Hepatocyte (in vitro differentiated cells): Measurements from ENCODE around the gene MFAP5. TPM values are rescaled to one million over a fixed set of nuclear protein-coding genes. Genes with fewer than 3 reads are reported as not detected.

Source experiments
- DNase-seq: peaks from one replicate; pipeline ENCODE4 v3.0.0-alpha.2; 2016; ENCODE audit warnings: low spot score
- H2AFZ ChIP-seq: fragments of 200-600 bp; sonication (generic); 2 replicates; pipeline ENCODE4 v1.6.0; 2016; ENCODE audit warnings: antibody characterized with exemption, mild to moderate bottlenecking
- H3K27ac ChIP-seq: fragments of 200-600 bp; sonication (generic); 2 replicates; pipeline ENCODE4 v1.5.1; 2016; ENCODE audit warnings: mild to moderate bottlenecking
- H3K27me3 ChIP-seq: fragments of 200-600 bp; sonication (generic); 2 replicates; pipeline ENCODE4 v1.6.1; 2016
- H3K36me3 ChIP-seq: fragments of 200-600 bp; sonication (generic); replicated peaks from 2 replicates; pipeline ENCODE4 v1.5.1; 2016; ENCODE audit warnings: low read depth; ENCODE audit not compliant: insufficient read depth
- H3K4me1 ChIP-seq: fragments of 200-600 bp; sonication (generic); 2 replicates; pipeline ENCODE4 v1.5.1; 2016; ENCODE audit warnings: mild to moderate bottlenecking, moderate library complexity; ENCODE audit not compliant: insufficient read depth
- H3K4me2 ChIP-seq: fragments of 200-600 bp; sonication (generic); 2 replicates; pipeline ENCODE4 v1.6.0; 2016
- H3K4me3 ChIP-seq: fragments of 200-600 bp; sonication (generic); 2 replicates; pipeline ENCODE4 v1.5.1; 2016; ENCODE audit warnings: mild to moderate bottlenecking
- H3K79me2 ChIP-seq: fragments of 200-600 bp; sonication (generic); 2 replicates; pipeline ENCODE4 v1.6.0; 2017; ENCODE audit warnings: mild to moderate bottlenecking
- H3K9me2 ChIP-seq: fragments of 200-600 bp; sonication (generic); replicated peaks from 2 replicates; pipeline ENCODE4 v1.6.0; 2017; ENCODE audit warnings: mild to moderate bottlenecking; ENCODE audit not compliant: insufficient read depth
- H3K9me3 ChIP-seq: fragments of 200-600 bp; sonication (generic); 2 replicates; pipeline ENCODE4 v1.5.1; 2016; ENCODE audit warnings: low read depth, mild to moderate bottlenecking
- H4K20me1 ChIP-seq: fragments of 200-600 bp; sonication (generic); 2 replicates; pipeline ENCODE4 v1.6.0; 2016; ENCODE audit warnings: mild to moderate bottlenecking; ENCODE audit not compliant: insufficient read depth, poor library complexity, severe bottlenecking
- EZH2 ChIP-seq: fragments of 200-600 bp; sonication (generic); IDR thresholded peaks from 2 replicates; pipeline ENCODE4 v1.6.1; 2016; ENCODE audit warnings: antibody characterized with exemption, mild to moderate bottlenecking, borderline replicate concordance
- EZH2phosphoT487 ChIP-seq: fragments of 200-600 bp; sonication (generic); IDR thresholded peaks from one replicate; pipeline ENCODE4 v1.6.1; 2018; ENCODE audit warnings: antibody characterized with exemption, mild to moderate bottlenecking, low read depth, moderate library complexity; ENCODE audit not compliant: unreplicated experiment, severe bottlenecking
- WGBS: methylation state at CpG from one replicate; pipeline ENCODE4 v1.1.6; 2016; ENCODE audit warnings: low lambda C conversion rate; ENCODE audit errors: missing lambda C conversion rate; 5-methylcytosine and 5-hydroxymethylcytosine counted together
- polyA plus RNA-seq: library from polyadenylated mRNA; unstranded; fragments of >200 nt; fragmentation: Nextera tagmentation; extraction: Ambion mirVana; gene quantifications from 2 replicates; pipeline ENCODE4 v1.2.1, GENCODE V29; 2016
- total RNA-seq: library from RNA; depleted of rRNA; stranded (reverse); fragments of >200 nt; gene quantifications from 2 replicates; pipeline ENCODE4 v1.2.3, GENCODE V29; 2014
- TF ChIP-seq, protein P1 (sequence below): fragments of 200-600 bp; sonication (generic); IDR thresholded peaks from 2 replicates; pipeline ENCODE4 v1.5.1; 2016; ENCODE audit warnings: antibody characterized with exemption, mild to moderate bottlenecking; ENCODE audit not compliant: poor library complexity

MFAP5 gene
- total and polyA plus RNA-seq, 2 experiments from 2014 or later, result 0.15 to 1.9 TPM

DNA sequence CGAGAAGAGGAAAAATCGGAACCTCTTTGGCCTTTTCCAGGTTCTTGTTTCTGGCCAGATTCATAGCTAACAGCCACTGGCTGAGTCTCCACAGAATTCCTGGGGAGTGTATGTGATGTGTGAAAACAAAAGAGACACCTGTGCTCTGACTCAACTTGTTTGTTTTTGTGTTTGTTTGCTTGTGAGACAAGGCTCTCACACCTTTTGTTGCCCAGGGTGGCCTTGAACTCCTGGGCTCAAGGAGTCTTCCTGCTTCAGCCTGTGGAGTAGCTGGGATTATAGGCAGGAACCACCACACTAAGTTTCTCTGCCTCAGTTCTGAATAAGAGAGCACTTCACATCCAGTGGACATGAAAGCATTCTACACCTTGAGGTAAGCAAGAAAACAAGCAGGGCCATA lies 22.7 kb downstream of the MFAP5 start:
- Histone ChIP-seq H2AFZ (no peak overlapping the region), H3K9me2 (no peaks in the 10 kb centered on the region), H3K4me2 (no peak overlapping the region), H3K27me3 (no peaks in the 10 kb centered on the region), H3K79me2 (no peaks in the 10 kb centered on the region), H3K36me3 (no peaks in the 10 kb centered on the region), H3K4me1 (peaks cover 4% of the 10 kb centered on the region), H3K27ac (no peak overlapping the region), H4K20me1 (no peaks in the 10 kb centered on the region), H3K4me3 (no peak overlapping the region), H3K9me3 (no peaks in the 10 kb centered on the region)
- 76% methylated on average over 2 of the region's 2 CpGs for WGBS
- DNase-seq, result no peak
- no peak for TF ChIP-seq EZH2phosphoT487
- TF ChIP-seq, protein P1, sequence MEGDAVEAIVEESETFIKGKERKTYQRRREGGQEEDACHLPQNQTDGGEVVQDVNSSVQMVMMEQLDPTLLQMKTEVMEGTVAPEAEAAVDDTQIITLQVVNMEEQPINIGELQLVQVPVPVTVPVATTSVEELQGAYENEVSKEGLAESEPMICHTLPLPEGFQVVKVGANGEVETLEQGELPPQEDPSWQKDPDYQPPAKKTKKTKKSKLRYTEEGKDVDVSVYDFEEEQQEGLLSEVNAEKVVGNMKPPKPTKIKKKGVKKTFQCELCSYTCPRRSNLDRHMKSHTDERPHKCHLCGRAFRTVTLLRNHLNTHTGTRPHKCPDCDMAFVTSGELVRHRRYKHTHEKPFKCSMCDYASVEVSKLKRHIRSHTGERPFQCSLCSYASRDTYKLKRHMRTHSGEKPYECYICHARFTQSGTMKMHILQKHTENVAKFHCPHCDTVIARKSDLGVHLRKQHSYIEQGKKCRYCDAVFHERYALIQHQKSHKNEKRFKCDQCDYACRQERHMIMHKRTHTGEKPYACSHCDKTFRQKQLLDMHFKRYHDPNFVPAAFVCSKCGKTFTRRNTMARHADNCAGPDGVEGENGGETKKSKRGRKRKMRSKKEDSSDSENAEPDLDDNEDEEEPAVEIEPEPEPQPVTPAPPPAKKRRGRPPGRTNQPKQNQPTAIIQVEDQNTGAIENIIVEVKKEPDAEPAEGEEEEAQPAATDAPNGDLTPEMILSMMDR, result no peak
- no peak for TF ChIP-seq EZH2

- TF ChIP-seq EZH2phosphoT487, result no peak
- TF ChIP-seq, protein P1, result no peak
- TF ChIP-seq EZH2, result no peak
- no peak overlapping the region for H3K4me2 ChIP-seq
- H3K4me1 ChIP-seq, result peaks cover 4% of the 10 kb centered on the region
- H3K27ac ChIP-seq, result no peak overlapping the region
- H3K36me3 ChIP-seq, result no peaks in the 10 kb centered on the region
- DNase-seq, result no peak
- 55% methylated on average over 4 of the region's 4 CpGs for WGBS
- no peaks in the 10 kb centered on the region for H3K79me2 ChIP-seq
- no peaks in the 10 kb centered on the region for H3K27me3 ChIP-seq
- no peak overlapping the region for H3K4me3 ChIP-seq
- no peaks in the 10 kb centered on the region for H4K20me1 ChIP-seq
- no peaks in the 10 kb centered on the region for H3K9me2 ChIP-seq
- H2AFZ ChIP-seq, result no peak overlapping the region
- H3K9me3 ChIP-seq, result no peaks in the 10 kb centered on the region
Measured at GRCh38 chr12:8638951-8639350, 23.7 kb downstream of the MFAP5 start.

- Histone ChIP-seq H3K4me1 (peaks cover 4% of the 10 kb centered on the region), H2AFZ (no peak overlapping the region), H3K79me2 (no peaks in the 10 kb centered on the region), H3K27me3 (no peaks in the 10 kb centered on the region), H3K4me3 (no peak overlapping the region), H3K9me2 (no peaks in the 10 kb centered on the region), H3K9me3 (no peaks in the 10 kb centered on the region), H4K20me1 (no peaks in the 10 kb centered on the region), H3K4me2 (no peak overlapping the region), H3K27ac (no peak overlapping the region), H3K36me3 (no peaks in the 10 kb centered on the region)
- no peak for DNase-seq
- TF ChIP-seq EZH2phosphoT487 (no peak), EZH2 (no peak)
- WGBS, result 86% methylated on average over 4 of the region's 4 CpGs
Measured at GRCh38 chr12:8637666-8638065, 25.0 kb downstream of the MFAP5 start.

DNA sequence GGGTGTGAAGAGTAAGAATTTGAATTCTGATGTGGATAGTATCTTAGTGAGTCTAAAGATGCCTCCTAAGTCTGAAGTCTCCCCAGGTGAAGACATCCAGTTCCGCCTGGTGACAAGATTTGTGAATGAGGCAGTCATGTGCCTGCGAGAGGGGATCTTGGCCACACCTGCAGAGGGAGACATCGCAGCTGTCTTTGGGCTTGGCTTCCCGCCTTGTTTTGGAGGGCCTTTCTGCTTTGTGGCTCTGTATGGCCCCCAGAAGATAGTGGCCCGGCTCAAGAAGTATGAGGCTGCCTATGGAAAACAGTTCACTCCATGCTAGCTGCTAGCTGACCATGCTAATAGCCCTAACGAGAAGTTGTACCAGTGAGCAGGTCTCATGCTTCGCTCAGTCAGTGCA lies 25.4 kb downstream of the MFAP5 start:
- Histone ChIP-seq H3K79me2 (no peaks in the 10 kb centered on the region), H4K20me1 (no peaks in the 10 kb centered on the region), H3K27ac (no peak overlapping the region), H3K9me2 (no peaks in the 10 kb centered on the region), H3K4me2 (no peak overlapping the region), H2AFZ (no peak overlapping the region), H3K36me3 (no peaks in the 10 kb centered on the region), H3K4me1 (peaks cover 4% of the 10 kb centered on the region), H3K9me3 (no peaks in the 10 kb centered on the region), H3K4me3 (no peak overlapping the region), H3K27me3 (no peaks in the 10 kb centered on the region)
- TF ChIP-seq, protein P1, result no peak
- no peak for TF ChIP-seq EZH2
- TF ChIP-seq EZH2phosphoT487, result no peak
- no peak for DNase-seq
- 97% methylated on average over 7 of the region's 7 CpGs for WGBS
